Mesothelial cell of epicardium (in vitro differentiated cells): ENCODE measurements around the gene GCG. TPM values are rescaled to one million over a fixed set of nuclear protein-coding genes. Genes with fewer than 3 reads are reported as not detected.

Source experiments
- DNase-seq, 2 experiments: peaks; one replicate each; pipeline ENCODE4 v3.0.0; 2021; ENCODE audit warnings: low spot score in 2 of 2; ENCODE audit not compliant: unreplicated experiment in 2 of 2
- H3K27ac Mint-ChIP-seq: 2 replicates; pipeline ENCODE4 v1.8.0; 2021; ENCODE audit warnings: mixed read lengths
- H3K27me3 Mint-ChIP-seq: 2 replicates; pipeline ENCODE4 v1.8.0; 2021; ENCODE audit warnings: low read depth, mixed read lengths
- H3K36me3 Mint-ChIP-seq: 2 replicates; pipeline ENCODE4 v1.8.0; 2021; ENCODE audit warnings: mixed read lengths
- H3K4me1 Mint-ChIP-seq: 2 replicates; pipeline ENCODE4 v1.8.0; 2021; ENCODE audit warnings: mixed read lengths
- H3K4me3 Mint-ChIP-seq: 2 replicates; pipeline ENCODE4 v1.8.0; 2021; ENCODE audit warnings: mild to moderate bottlenecking, moderate library complexity, mixed read lengths
- H3K9me3 Mint-ChIP-seq: 2 replicates; pipeline ENCODE4 v1.8.0; 2021; ENCODE audit warnings: mixed read lengths
- CTCF ChIP-seq: fragments of 200-600 bp; sonication (generic); IDR thresholded peaks from one replicate; pipeline ENCODE4 v1.5.0; 2021; ENCODE audit warnings: antibody characterized with exemption; ENCODE audit not compliant: unreplicated experiment
- total RNA-seq: library from RNA; stranded (reverse); gene quantifications from 3 replicates; pipeline ENCODE4 v1.2.1, GENCODE V29; 2021

Gene GCG
- total RNA-seq, 1 donor from 2014 or later, result 0.29 TPM

GRCh38 chr2:162196638-162197037 lies 44.6 kb upstream of the GCG start:
- no peak overlapping the region for H3K4me3 Mint-ChIP-seq
- no peak for DNase-seq
- peaks cover 1% of the 10 kb centered on the region for H3K36me3 Mint-ChIP-seq
- H3K27ac Mint-ChIP-seq, result no peak overlapping the region
- no peaks in the 10 kb centered on the region for H3K4me1 Mint-ChIP-seq
- peaks cover 18% of the 10 kb centered on the region for H3K27me3 Mint-ChIP-seq
- no peak for TF ChIP-seq CTCF
- no peaks in the 10 kb centered on the region for H3K9me3 Mint-ChIP-seq

- no peak for DNase-seq
- Mint-ChIP-seq H3K4me3 (no peak overlapping the region), H3K4me1 (no peaks in the 10 kb centered on the region), H3K27ac (no peak overlapping the region), H3K9me3 (no peaks in the 10 kb centered on the region), H3K27me3 (peaks cover 9% of the 10 kb centered on the region), H3K36me3 (peaks cover 2% of the 10 kb centered on the region)
- no peak for TF ChIP-seq CTCF
Measured at GRCh38 chr2:162188451-162188850, 36.4 kb upstream of the GCG start.

- no peak overlapping the region for H3K27ac Mint-ChIP-seq
- DNase-seq, result no peak
- H3K36me3 Mint-ChIP-seq, result peaks cover 2% of the 10 kb centered on the region
- no peak for TF ChIP-seq CTCF
- no peaks in the 10 kb centered on the region for H3K27me3 Mint-ChIP-seq
- H3K4me1 Mint-ChIP-seq, result no peaks in the 10 kb centered on the region
- no peaks in the 10 kb centered on the region for H3K9me3 Mint-ChIP-seq
- H3K4me3 Mint-ChIP-seq, result no peak overlapping the region
Measured at GRCh38 chr2:162185541-162186232, 33.6 kb upstream of the GCG start.

- H3K4me3 Mint-ChIP-seq, result no peak overlapping the region
- H3K27me3 Mint-ChIP-seq, result no peaks in the 10 kb centered on the region
- no peaks in the 10 kb centered on the region for H3K4me1 Mint-ChIP-seq
- H3K36me3 Mint-ChIP-seq, result peaks cover 2% of the 10 kb centered on the region
- TF ChIP-seq CTCF, result no peak
- no peak overlapping the region for H3K27ac Mint-ChIP-seq
- DNase-seq, result no peak
- H3K9me3 Mint-ChIP-seq, result no peaks in the 10 kb centered on the region
Measured at GRCh38 chr2:162184821-162185450, 32.9 kb upstream of the GCG start.

- H3K4me1 Mint-ChIP-seq, result no peaks in the 10 kb centered on the region
- H3K4me3 Mint-ChIP-seq, result no peak overlapping the region
- no peak for TF ChIP-seq CTCF
- H3K36me3 Mint-ChIP-seq, result peaks cover 2% of the 10 kb centered on the region
- DNase-seq, result no peak
- H3K27me3 Mint-ChIP-seq, result no peaks in the 10 kb centered on the region
- no peak overlapping the region for H3K27ac Mint-ChIP-seq
- H3K9me3 Mint-ChIP-seq, result no peaks in the 10 kb centered on the region
Measured at GRCh38 chr2:162184359-162184758, 32.3 kb upstream of the GCG start.
